ENCODE data around the gene FOXM1.

Gene FOXM1

GRCh38 chr12:2855546-2855945, 21.4 kb downstream of the FOXM1 start:
- TF ChIP-seq, protein P1, sequence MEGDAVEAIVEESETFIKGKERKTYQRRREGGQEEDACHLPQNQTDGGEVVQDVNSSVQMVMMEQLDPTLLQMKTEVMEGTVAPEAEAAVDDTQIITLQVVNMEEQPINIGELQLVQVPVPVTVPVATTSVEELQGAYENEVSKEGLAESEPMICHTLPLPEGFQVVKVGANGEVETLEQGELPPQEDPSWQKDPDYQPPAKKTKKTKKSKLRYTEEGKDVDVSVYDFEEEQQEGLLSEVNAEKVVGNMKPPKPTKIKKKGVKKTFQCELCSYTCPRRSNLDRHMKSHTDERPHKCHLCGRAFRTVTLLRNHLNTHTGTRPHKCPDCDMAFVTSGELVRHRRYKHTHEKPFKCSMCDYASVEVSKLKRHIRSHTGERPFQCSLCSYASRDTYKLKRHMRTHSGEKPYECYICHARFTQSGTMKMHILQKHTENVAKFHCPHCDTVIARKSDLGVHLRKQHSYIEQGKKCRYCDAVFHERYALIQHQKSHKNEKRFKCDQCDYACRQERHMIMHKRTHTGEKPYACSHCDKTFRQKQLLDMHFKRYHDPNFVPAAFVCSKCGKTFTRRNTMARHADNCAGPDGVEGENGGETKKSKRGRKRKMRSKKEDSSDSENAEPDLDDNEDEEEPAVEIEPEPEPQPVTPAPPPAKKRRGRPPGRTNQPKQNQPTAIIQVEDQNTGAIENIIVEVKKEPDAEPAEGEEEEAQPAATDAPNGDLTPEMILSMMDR (IDR thresholded peaks at IDR 0.05; ENCODE audit: insufficient read depth, low read depth, low read length, missing control alignments): no peak
- no peak overlapping the region for H3K4me3 ChIP-seq (ENCODE audit: low read depth, low read length)
- no peak for DNase-seq (ENCODE audit: low read depth)

GRCh38 chr12:2854669-2855453, 22.1 kb downstream of the FOXM1 start:
- no peak for DNase-seq (ENCODE audit: low read depth)
- H3K4me3 ChIP-seq (ENCODE audit: low read depth, low read length): no peak overlapping the region
- TF ChIP-seq, protein P1 (IDR thresholded peaks at IDR 0.05; ENCODE audit: insufficient read depth, low read depth, low read length, missing control alignments): no peak

DNA sequence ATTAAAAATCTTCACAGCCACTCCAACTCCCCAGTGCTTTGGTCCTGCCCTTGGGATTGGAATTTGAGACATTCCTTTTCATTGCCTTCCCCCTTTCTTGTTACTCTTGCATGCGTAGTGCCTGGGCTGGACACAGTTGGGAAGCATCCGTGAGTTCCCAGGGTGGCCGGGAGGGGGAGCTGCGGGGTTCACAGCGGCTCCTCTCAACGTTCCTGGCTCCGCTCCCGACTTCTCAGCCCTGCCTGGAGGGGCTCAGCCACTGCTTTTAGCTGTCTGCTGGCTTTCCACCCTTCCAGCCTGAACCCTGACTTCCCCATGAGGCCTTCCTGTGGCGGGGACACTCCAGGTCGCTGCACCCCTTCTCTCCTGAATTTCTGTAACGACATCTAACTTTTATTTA, 23.3 kb downstream of the FOXM1 start:
- no peak overlapping the region for H3K4me3 ChIP-seq (ENCODE audit: low read depth, low read length)
- peak; percentile 28 for DNase-seq (ENCODE audit: low read depth)
- TF ChIP-seq, protein P1 (IDR thresholded peaks at IDR 0.05; ENCODE audit: insufficient read depth, low read depth, low read length, missing control alignments): peak; percentile 62

DNA sequence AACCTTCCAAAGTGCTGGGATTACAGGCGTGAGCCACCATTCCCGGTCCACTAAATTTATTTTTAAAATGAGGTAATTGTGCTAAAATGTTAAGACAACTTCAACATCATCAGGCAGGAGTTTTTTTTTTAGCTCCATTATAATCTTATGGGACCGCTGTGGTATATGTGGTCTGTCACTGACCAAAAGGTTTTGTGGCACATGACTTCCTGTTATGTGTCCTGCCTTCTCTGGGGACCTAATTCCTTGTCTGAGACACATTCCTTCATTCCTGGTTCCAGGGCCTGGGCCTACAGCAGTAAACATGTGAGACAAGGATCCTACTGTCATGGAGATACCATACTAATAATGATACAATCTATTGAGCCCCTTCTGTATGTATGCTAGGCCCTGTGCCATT, 25.0 kb downstream of the FOXM1 start:
- no peak for DNase-seq (ENCODE audit: low read depth)
- H3K4me3 ChIP-seq (ENCODE audit: low read depth, low read length): no peak overlapping the region
- TF ChIP-seq, protein P1 (IDR thresholded peaks at IDR 0.05; ENCODE audit: insufficient read depth, low read depth, low read length, missing control alignments): no peak

DNA sequence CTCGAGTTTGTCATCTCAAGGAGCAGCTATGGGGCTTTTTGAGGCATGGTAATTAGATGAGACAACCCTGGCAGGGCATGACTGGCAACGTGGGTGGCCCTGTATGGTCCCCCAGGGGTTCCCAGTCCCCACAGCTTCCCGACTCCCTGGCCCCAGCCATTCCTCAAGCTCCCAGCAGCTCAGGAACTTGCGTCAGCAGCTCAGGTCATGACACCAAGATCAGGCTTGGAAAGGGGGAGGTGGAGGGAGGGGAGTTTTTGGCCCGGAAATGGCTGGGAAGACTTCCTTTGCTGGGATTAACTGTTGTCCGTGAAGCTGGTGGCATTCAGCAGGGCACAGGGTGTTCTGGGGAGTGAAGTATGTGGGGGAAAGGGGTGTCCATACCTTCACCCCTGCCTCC, 31.7 kb downstream of the FOXM1 start:
- no peak overlapping the region for H3K4me3 ChIP-seq (ENCODE audit: low read depth, low read length)
- DNase-seq (ENCODE audit: low read depth): no peak
- TF ChIP-seq, protein P1 (IDR thresholded peaks at IDR 0.05; ENCODE audit: insufficient read depth, low read depth, low read length, missing control alignments): no peak

GRCh38 chr12:2844786-2845185, 32.2 kb downstream of the FOXM1 start:
- H3K4me3 ChIP-seq (ENCODE audit: low read depth, low read length): no peak overlapping the region
- TF ChIP-seq, protein P1 (IDR thresholded peaks at IDR 0.05; ENCODE audit: insufficient read depth, low read depth, low read length, missing control alignments): no peak
- no peak for DNase-seq (ENCODE audit: low read depth)

GRCh38 chr12:2842948-2843347, 34.0 kb downstream of the FOXM1 start:
- TF ChIP-seq, protein P1 (IDR thresholded peaks at IDR 0.05; ENCODE audit: insufficient read depth, low read depth, low read length, missing control alignments): no peak
- DNase-seq (ENCODE audit: low read depth): no peak
- H3K4me3 ChIP-seq (ENCODE audit: low read depth, low read length): no peak overlapping the region
